AG09309 (cell line): Measurements from ENCODE around the gene CAPZB.

ENCODE experiments used
- DNase-seq: peaks from one replicate; pipeline ENCODE4 v3.0.0-alpha.2; 2010; ENCODE audit warnings: low read depth
- H3K4me3 ChIP-seq: 2 replicates; pipeline ENCODE4 v1.5.1; 2011; ENCODE audit warnings: mild to moderate bottlenecking, low read depth, low read length, moderate library complexity; ENCODE audit not compliant: control insufficient read depth
- CTCF ChIP-seq: IDR thresholded peaks from 2 replicates; pipeline ENCODE4 v1.5.1; 2011; ENCODE audit warnings: mild to moderate bottlenecking, low read depth, low read length, inconsistent platforms; ENCODE audit not compliant: insufficient read depth, control insufficient read depth; ENCODE audit errors: missing control alignments

CAPZB gene

GRCh38 chr1:19496527-19496874, 11.2 kb upstream of the CAPZB start:
- DNase-seq, result no peak
- no peak overlapping the region for H3K4me3 ChIP-seq
- no peak for TF ChIP-seq CTCF

GRCh38 chr1:19495799-19496526, 10.6 kb upstream of the CAPZB start:
- DNase-seq, result no peak
- TF ChIP-seq CTCF, result no peak
- H3K4me3 ChIP-seq, result no peak overlapping the region

- H3K4me3 ChIP-seq, result no peak overlapping the region
- no peak for DNase-seq
- no peak for TF ChIP-seq CTCF
Observed at GRCh38 chr1:19495000-19495656, 9.8 kb upstream of the CAPZB start.

- DNase-seq, result no peak
- TF ChIP-seq CTCF, result no peak
- H3K4me3 ChIP-seq, result no peak overlapping the region
Observed at GRCh38 chr1:19493547-19493946, 8.2 kb upstream of the CAPZB start.

GRCh38 chr1:19489996-19490395, 4.7 kb upstream of the CAPZB start:
- no peak for TF ChIP-seq CTCF
- H3K4me3 ChIP-seq, result no peak overlapping the region
- no peak for DNase-seq

- no peak for DNase-seq
- H3K4me3 ChIP-seq, result no peak overlapping the region
- no peak for TF ChIP-seq CTCF
Observed at GRCh38 chr1:19488136-19488535, 2.8 kb upstream of the CAPZB start.
